Measurements from ENCODE around the gene KLHL26. TPM values are rescaled to one million over a fixed set of nuclear protein-coding genes. Genes with fewer than 3 reads are reported as not detected.

Gene KLHL26
- polyA plus RNA-seq, 12 donors = 2.8 to 8.5 (median 3.8) TPM; not detected in 1

DNA sequence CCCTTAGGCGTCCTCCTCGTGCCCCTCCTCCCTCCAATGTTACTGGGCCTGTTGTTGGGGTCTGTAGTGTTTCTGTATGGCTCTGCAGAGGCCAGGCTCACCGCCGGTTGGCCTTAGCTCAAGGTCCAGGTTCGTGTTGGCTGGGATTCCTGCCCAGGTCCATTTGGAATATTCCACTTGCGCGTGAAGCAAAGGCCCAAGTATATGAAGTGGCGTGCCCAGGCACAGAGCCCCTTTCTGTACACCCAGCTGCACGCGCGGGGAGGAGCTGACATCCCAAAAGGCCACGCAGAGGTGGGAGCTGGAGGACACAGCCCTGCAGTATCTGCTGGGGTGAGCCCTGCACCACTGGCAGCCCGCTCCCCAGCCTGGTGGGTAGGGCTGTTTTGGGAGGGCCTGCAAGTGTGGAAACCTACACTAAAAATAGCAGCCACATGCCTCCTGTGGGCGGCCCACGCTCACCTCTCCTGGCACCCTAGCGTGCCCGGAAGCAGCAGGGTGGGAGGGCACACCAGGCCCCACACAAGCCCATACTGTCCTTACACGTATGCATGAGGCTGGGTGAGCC is 76.8 kb downstream of the KLHL26 start:
- no peak for DNase-seq

DNA sequence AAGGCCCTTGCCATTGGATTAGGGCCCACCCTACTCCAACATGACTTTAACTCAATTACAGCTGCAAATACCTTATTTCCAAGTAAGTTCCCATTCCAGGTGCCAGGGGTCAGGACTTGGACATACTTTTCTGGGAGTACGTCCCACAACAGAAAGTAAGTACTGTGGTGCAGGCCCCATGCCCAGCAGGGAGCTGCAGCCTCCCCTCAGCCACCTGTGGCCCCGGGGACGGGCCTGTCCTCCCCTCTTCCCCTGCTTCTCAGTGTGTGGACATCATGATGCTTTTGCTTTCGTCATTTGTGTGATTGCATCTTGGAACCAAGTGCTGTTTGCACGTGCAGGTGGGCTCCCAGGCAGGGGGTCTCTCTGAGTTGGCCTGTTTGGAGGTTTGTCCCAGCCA is 78.6 kb downstream of the KLHL26 start:
- DNase-seq = no peak

DNA sequence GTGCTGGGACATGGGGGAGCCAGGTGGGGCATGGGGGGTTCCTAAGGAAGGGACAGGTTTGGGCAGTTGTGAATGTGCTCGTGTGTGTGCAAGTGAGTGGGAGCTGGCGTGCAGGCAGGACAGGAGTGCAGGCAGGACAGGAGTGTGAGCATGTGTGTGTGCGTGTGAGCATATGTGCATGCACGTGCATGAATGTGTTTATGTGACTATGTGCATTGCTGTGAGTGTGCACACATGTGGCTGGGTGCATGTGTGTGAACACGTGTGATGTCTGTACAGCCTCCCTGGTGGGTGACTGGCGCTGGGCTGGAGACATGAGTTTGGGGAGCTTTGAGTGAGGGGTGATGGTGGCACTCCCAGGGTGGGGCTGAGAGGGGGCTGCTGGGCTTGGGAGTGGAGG is 80.0 kb downstream of the KLHL26 start:
- DNase-seq = no peak

DNA sequence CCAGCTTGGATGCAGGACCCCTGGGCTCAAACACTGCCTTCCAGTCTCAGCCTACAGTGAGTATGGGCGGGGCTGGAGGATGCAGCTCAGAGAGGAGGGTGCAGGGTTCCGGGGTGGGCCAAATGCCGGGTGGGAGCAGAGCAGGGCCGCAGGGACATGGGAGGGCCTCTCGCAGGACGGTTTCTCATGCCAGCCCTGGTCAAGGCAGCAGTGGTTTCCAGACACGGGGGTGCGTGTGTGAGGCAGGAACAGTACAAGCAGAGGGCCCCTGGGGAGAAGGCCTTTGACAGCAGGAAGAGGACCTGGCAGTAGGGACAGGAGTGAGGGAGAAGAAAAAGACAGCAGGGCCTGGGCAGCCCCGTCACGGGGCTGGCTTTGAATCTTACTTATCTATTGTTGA is 80.8 kb downstream of the KLHL26 start:
- DNase-seq = no peak

DNA sequence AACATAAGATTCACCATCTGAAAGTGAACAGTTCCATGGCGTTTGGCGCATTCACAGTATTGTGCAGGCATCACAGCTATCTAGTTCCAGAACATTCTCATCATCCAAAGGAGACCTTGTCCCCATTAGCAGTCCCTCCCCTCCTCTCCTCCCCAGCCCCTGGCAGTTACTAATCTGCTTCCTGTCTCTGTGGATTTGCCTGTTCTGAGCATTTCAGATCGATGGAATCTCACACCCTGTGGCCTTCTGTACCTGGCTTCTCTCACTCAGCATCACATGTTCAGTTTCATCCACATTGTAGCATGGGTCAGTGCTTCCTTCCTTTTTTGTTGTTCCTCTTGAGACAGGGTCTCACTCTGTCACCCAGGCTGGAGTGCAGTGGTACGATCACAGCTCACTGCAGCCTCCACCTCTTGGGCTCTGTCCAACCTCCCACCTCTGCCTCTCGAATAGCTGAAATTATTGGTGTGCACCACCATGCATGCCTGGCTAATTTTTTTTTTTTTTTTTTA is 81.2 kb downstream of the KLHL26 start:
- DNase-seq = no peak

DNA sequence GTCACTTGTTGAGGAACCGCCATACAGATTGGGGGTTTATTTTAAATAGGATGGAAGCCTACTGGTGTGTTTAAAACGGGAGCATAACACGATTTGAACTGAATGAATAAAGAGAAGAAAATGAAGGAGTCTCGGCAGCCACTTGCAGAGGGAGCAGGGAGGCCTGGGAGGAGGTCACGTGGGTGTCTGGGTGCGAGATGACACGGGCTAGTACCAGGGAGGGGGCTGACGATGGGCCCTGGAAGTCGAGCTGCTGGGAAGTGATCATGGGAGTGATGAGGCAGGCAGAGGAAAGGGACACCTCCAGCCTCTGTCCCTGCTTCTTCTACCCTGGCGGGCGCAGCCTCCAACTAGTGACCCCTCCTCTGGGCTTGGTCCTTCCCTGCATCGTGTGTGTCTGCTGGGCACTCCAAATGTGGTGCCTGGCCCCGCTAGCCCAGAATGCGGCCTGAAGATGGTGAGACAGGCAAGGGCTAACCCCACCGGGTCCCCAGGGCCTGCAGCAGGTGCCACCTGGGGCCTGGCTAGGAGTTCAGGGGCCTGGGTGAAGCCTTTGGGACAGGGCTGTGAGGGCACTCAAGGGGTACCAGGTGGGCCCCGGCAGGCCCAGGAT is 82.1 kb downstream of the KLHL26 start:
- DNase-seq = no peak

DNA sequence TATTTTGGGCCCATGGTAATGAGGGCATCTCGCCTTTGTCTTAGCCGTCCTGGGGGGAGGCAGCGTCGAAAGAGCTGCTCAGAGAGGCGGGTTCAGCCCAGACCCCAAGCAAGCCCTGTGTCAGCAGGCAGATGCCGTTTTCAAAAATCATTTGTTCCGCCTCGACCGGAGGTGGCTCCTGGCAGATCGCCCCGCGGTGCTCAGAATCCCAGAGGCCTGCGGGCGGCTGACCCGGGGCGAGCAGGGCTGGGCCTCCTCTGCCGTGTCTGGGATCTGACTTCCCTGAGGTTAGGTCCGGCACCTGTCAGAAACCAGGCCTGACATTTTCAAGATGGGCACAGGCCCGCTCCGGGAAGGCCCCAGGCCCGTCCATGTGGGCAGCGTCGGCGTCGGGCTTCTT is 82.7 kb downstream of the KLHL26 start:
- no peak for DNase-seq

Other genes starting within 250 kb of the KLHL26 start
- gene LRRC25, start 239.4 kb upstream of the KLHL26 start, polyA plus RNA-seq (ENCODE audit: insufficient read length in 12 of 12) = 1 to 10 TPM in 7 of 12 donors, under 1 TPM in 3, not detected in 2; 0.45 to 2.6 (median 1.2) TPM
- gene SSBP4, start 217.6 kb upstream of the KLHL26 start, polyA plus RNA-seq (ENCODE audit: insufficient read length in 12 of 12) = 100 to 1,000 TPM in 2 of 12 donors, 10 to 100 TPM in 9, not detected in 1; 72.8 to 126 (median 87.7) TPM
- gene ISYNA1, start 198.9 kb upstream of the KLHL26 start, polyA plus RNA-seq (ENCODE audit: insufficient read length in 12 of 12) = 100 to 1,000 TPM in 10 of 12 donors, 10 to 100 TPM in 1, not detected in 1; 97.4 to 180 (median 122) TPM
- 10 to 100 TPM in 11 of 12 donors, not detected in 1; 11.1 to 35.4 (median 14.8) TPM for gene ELL, start 115.0 kb upstream of the KLHL26 start, polyA plus RNA-seq (ENCODE audit: insufficient read length in 12 of 12)
- 100 to 1,000 TPM in 7 of 12 donors, 10 to 100 TPM in 4, not detected in 1; 81.6 to 157 (median 111) TPM for gene FKBP8, start 93.5 kb upstream of the KLHL26 start, polyA plus RNA-seq (ENCODE audit: insufficient read length in 12 of 12)
- 100 to 1,000 TPM in 2 of 12 donors, 10 to 100 TPM in 9, not detected in 1; 58.9 to 125 (median 63.9) TPM for gene KXD1, start 79.2 kb upstream of the KLHL26 start, polyA plus RNA-seq (ENCODE audit: insufficient read length in 12 of 12)
- 1,000 to 10,000 TPM in 8 of 12 donors, 100 to 1,000 TPM in 3, not detected in 1; 779 to 1,239 (median 1,048) TPM for gene UBA52, start 65.2 kb upstream of the KLHL26 start, polyA plus RNA-seq (ENCODE audit: insufficient read length in 12 of 12)
- gene REX1BD, start 48.2 kb upstream of the KLHL26 start, polyA plus RNA-seq (ENCODE audit: insufficient read length in 12 of 12) = 10 to 100 TPM in 11 of 12 donors, not detected in 1; 18.6 to 49.6 (median 23.9) TPM
- 10 to 100 TPM in 5 of 12 donors, 1 to 10 TPM in 6, not detected in 1; 5.2 to 54.5 (median 8.6) TPM for gene CRLF1, start 30.2 kb upstream of the KLHL26 start, polyA plus RNA-seq (ENCODE audit: insufficient read length in 12 of 12)
- gene TMEM59L, start 24.2 kb upstream of the KLHL26 start, polyA plus RNA-seq (ENCODE audit: insufficient read length in 12 of 12) = 10 to 100 TPM in 3 of 12 donors, 1 to 10 TPM in 8, not detected in 1; 4.7 to 19.4 (median 8.2) TPM
- 10 to 100 TPM in 8 of 12 donors, 1 to 10 TPM in 3, not detected in 1; 9.8 to 29.3 (median 11.7) TPM for gene CRTC1, start 46.7 kb downstream of the KLHL26 start, polyA plus RNA-seq (ENCODE audit: insufficient read length in 12 of 12)
- 10 to 100 TPM in 5 of 12 donors, 1 to 10 TPM in 5, not detected in 2; 3.2 to 30.9 (median 9.2) TPM for gene COMP, start 154.3 kb downstream of the KLHL26 start, polyA plus RNA-seq (ENCODE audit: insufficient read length in 12 of 12)
- 10 to 100 TPM in 11 of 12 donors, not detected in 1; 25.3 to 86.6 (median 33.8) TPM for gene UPF1, start 194.9 kb downstream of the KLHL26 start, polyA plus RNA-seq (ENCODE audit: insufficient read length in 12 of 12)